Common myeloid progenitor, CD34-positive (primary cell): ENCODE data around the gene C1RL.

Experiments
- CTCF ChIA-PET: fragments of 350-600 bp; sonication (Branson Sonifier 250); formaldehyde crosslinking; loops from one replicate; lab custom pipeline; 2021; ENCODE audit warnings: antibody characterized with exemption; lab: Charles Lee
- POLR2A ChIA-PET: fragments of 350-600 bp; sonication (Branson Sonifier 250); formaldehyde crosslinking; loops from one replicate; lab custom pipeline; 2021; ENCODE audit warnings: antibody characterized with exemption; lab: Charles Lee
- DNase-seq, 3 donors: peaks; one replicate each; pipeline versions ENCODE4 v3.0.0 to v3.0.0-alpha.2; 2013
- H3K27ac ChIP-seq, 2 experiments: 1 replicate in 1 of 2; 2 replicates in 1 of 2; pipeline ENCODE4 v1.7.0; 2013; ENCODE audit warnings: inconsistent platforms in 2 of 2, low read length in 2 of 2, mild to moderate bottlenecking in 2 of 2, low read depth in 1 of 2, moderate library complexity in 1 of 2; ENCODE audit not compliant: severe bottlenecking in 2 of 2, insufficient read depth in 1 of 2, poor library complexity in 1 of 2
- H3K27me3 ChIP-seq, 5 experiments: replicated peaks in 2 of 5; 1 replicate in 3 of 5; 2 replicates in 2 of 5; pipeline versions ENCODE4 v1.6.1 to v1.7.0; 2013; ENCODE audit warnings: low read length in 4 of 5, mild to moderate bottlenecking in 2 of 5, moderate library complexity in 2 of 5, inconsistent platforms in 1 of 5; ENCODE audit not compliant: insufficient read depth in 5 of 5, control insufficient read depth in 4 of 5
- H3K36me3 ChIP-seq, 4 experiments: 1 replicate in 2 of 4; 2 replicates in 2 of 4; pipeline versions ENCODE4 v1.6.1 to v1.7.0; 2013; ENCODE audit warnings: low read length in 3 of 4, control low read depth in 1 of 4, mild to moderate bottlenecking in 1 of 4; ENCODE audit not compliant: control insufficient read depth in 4 of 4, insufficient read depth in 4 of 4
- H3K4me1 ChIP-seq, 4 experiments: 1 replicate in 3 of 4; 2 replicates in 1 of 4; pipeline versions ENCODE4 v1.6.1 to v1.7.1; 2013; ENCODE audit warnings: low read length in 3 of 4, mild to moderate bottlenecking in 3 of 4, control low read depth in 1 of 4, inconsistent platforms in 1 of 4, moderate library complexity in 1 of 4; ENCODE audit not compliant: control insufficient read depth in 4 of 4, insufficient read depth in 4 of 4; ENCODE audit errors: control extremely low read depth in 1 of 4
- H3K4me3 ChIP-seq, 7 experiments: 1 replicate in 4 of 7; 2 replicates in 3 of 7; pipeline versions ENCODE4 v1.5.1 to v1.7.0; 2013; ENCODE audit warnings: mild to moderate bottlenecking in 7 of 7, low read length in 6 of 7, moderate library complexity in 6 of 7, inconsistent platforms in 2 of 7, low read depth in 2 of 7, control low read depth in 1 of 7; ENCODE audit not compliant: insufficient read depth in 4 of 7, control insufficient read depth in 1 of 7; ENCODE audit errors: extremely low read depth in 1 of 7
- H3K9me3 ChIP-seq, 5 experiments: 1 replicate in 4 of 5; 2 replicates in 1 of 5; pipeline versions ENCODE4 v1.6.1 to v1.7.1; 2013; ENCODE audit warnings: low read length in 4 of 5, mild to moderate bottlenecking in 2 of 5, inconsistent platforms in 1 of 5, low read depth in 1 of 5, moderate library complexity in 1 of 5; ENCODE audit not compliant: control insufficient read depth in 4 of 5, insufficient read depth in 2 of 5; ENCODE audit errors: control extremely low read depth in 1 of 5
- WGBS: methylation state at CpG from one replicate; pipeline ENCODE4 v1.1.5; 2013; ENCODE audit not compliant: insufficient coverage; 5-methylcytosine and 5-hydroxymethylcytosine counted together

The C1RL gene

DNA sequence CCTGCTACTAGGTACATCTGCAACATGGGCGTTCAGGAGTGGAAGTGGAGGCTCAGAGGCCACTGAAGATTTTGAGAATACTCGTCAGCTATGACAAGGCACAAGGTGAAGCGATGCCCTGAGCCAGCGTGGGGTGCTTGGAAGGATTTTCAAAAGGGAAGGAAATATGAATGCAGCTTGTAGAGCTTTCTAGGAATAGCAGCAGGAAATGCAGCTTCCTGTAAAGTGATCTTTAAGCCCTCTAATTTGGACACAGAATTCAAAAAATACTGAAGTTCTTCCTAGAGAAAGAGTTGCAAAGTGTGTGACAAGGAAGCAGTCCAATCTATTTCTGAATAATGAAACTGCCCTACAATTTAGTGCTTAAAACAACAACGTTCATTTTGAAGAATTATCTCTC is 61.7 kb downstream of the C1RL start:
- ChIA-PET CTCF (interaction anchor here (0.8 to 1.1 kb wide), 6 partner anchors 9 to 66 kb away, joined by 3 to 6 read pairs (median 3); no protein-coding TSS in a partner anchor), POLR2A (no interaction called here)
- H3K4me1 ChIP-seq, result peaks cover 0 to 32% (median 22%) of the 10 kb centered on the region in 4 experiments
- peak in 2 of 3 donors; percentile 15 to 20 for DNase-seq
- H3K27me3 ChIP-seq, result no peaks in the 10 kb centered on the region
- peak overlapping the region in 4 of 7 experiments; percentile 37 to 63 (median 54) for H3K4me3 ChIP-seq
- WGBS, result 4% methylated on average over 5 of the region's 5 CpGs
- peak overlapping the region in 1 of 2 experiments; percentile 29 for H3K27ac ChIP-seq
- no peaks in the 10 kb centered on the region for H3K36me3 ChIP-seq
- H3K9me3 ChIP-seq, result no peaks in the 10 kb centered on the region

DNA sequence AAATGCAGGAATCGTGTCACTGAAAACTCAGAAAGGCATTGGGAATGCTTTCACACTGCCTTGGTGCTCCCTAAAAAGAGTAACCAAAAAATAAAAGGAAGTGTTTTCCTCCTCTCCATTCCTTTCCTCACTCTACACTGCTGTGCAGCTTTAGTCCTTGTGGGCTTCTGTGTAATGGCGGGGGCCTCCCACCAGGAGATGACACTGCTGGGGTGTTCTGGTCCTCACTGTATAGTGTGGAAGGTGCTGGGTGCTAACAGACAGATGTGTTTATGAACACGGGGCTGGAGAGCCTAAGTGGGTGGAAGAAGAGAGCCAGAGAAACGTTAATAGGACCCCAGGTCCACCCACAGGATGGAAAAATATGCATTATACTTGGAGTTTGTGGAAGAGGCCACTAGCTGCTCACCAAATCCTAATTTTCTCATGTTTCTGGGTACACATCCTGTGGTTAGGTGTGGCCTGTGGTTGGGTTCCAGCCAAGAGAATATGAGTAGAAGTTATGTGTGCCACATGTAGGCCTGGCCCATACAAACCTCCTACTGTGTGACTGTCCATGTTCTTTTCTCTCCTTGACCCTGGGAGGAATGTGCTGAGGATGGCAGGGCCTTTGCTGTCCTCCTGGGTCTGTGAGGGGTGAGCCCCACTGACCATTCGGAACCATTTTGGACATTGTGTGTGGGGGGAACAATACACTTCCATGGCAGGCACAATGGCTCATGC is 62.5 kb downstream of the C1RL start:
- H3K27ac ChIP-seq, result no peak overlapping the region

DNA sequence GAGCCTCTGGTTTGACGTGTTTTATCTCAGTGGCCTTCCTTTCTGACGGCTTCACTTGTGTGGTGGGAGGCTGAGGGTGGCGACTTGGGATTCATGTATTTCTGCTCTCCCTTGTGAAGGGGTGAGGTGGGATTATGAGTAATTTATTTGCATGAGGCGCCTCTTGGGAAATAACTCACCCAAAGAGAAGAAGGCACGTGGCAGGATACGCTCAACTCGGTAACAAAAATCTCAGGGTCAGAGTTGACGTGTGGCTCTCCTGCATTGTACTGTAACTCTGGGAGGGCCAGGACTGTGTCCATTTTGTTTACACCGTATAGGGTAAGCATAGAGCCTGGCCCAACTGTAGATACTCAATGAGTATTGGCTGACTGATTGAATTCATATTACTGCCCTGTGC is 63.1 kb downstream of the C1RL start:
- no peak overlapping the region for H3K27ac ChIP-seq
- no peak for DNase-seq
- peaks cover 0 to 32% (median 22%) of the 10 kb centered on the region in 4 experiments for H3K4me1 ChIP-seq
- no peak overlapping the region for H3K4me3 ChIP-seq
- POLR2A ChIA-PET, result no interaction called here
- no peaks in the 10 kb centered on the region for H3K9me3 ChIP-seq
- no peaks in the 10 kb centered on the region for H3K27me3 ChIP-seq
- 99% methylated on average over 9 of the region's 9 CpGs for WGBS
- CTCF ChIA-PET, result no interaction called here
- no peaks in the 10 kb centered on the region for H3K36me3 ChIP-seq

More for the DNA sequence above, 62.5 kb downstream of the C1RL start:
- no peaks in the 10 kb centered on the region for H3K9me3 ChIP-seq
- H3K4me1 ChIP-seq, result peaks cover 0 to 32% (median 22%) of the 10 kb centered on the region in 4 experiments
- H3K4me3 ChIP-seq, result peak overlapping the region in 1 of 7 experiments; percentile 48
- H3K36me3 ChIP-seq, result no peaks in the 10 kb centered on the region
- peak in 1 of 3 donors; percentile 17 for DNase-seq
- H3K27me3 ChIP-seq, result no peaks in the 10 kb centered on the region
- CTCF ChIA-PET, result interaction anchor here (0.9 to 1.1 kb wide), 4 partner anchors 8 to 67 kb away, joined by 3 to 6 read pairs (median 4); no protein-coding TSS in a partner anchor
- POLR2A ChIA-PET, result no interaction called here
- 95% methylated on average over 3 of the region's 5 CpGs for WGBS
